ENCODE results near the gene AFAP1L1.

- TF ChIP-seq MAX (IDR thresholded peaks at IDR 0.05) (no peak), CTCF (IDR thresholded peaks at IDR 0.05) (no peak)
Measured at GRCh38 chr5:149376711-149377447, 105.2 kb downstream of the AFAP1L1 start.
